Peyer's patch (tissue), 4 donors: ENCODE measurements around the gene GRAPL.
A peak's percentile ranks its signal among the peaks of the same experiment; 100 is the strongest.

Source experiments
- CTCF ChIP-seq, 6 experiments: fragments of 450-650 bp in 4 of 6; fragments of 200-600 bp in 2 of 6; sonication (generic) in 1 of 6; IDR thresholded peaks; one replicate each; pipeline ENCODE4 v1.5.1; 2017 to 2019; ENCODE audit warnings: antibody characterized with exemption in 6 of 6, mild to moderate bottlenecking in 3 of 6, moderate library complexity in 1 of 6
- POLR2A ChIP-seq, 2 donors: fragments of 450-650 bp; IDR thresholded peaks; one replicate each; pipeline ENCODE4 v1.5.1; 2017; ENCODE audit warnings: antibody characterized with exemption in 2 of 2, mild to moderate bottlenecking in 2 of 2, moderate library complexity in 2 of 2

GRCh38 chr17:19111111-19111711 lies 16.2 kb upstream of the GRAPL start:
- TF ChIP-seq POLR2A (IDR thresholded peaks at IDR 0.05) = peak; percentile 63 to 91
- TF ChIP-seq CTCF (IDR thresholded peaks at IDR 0.05) = peak; percentile 19 to 61 (median 33)
